ENCODE data around the gene HSPA1B.
"Not testable (repeated sequence)": the region's sequence is repeated elsewhere in the genome, so short reads cannot be mapped to it uniquely, and the experiment has no call there.

Gene HSPA1B

GRCh38 chr6:31794294-31794865 is 33.2 kb upstream of the HSPA1B start:
- Mint-ChIP-seq H3K4me1 (peaks cover 59% of the 10 kb centered on the region), H3K9me3 (no peaks in the 10 kb centered on the region), H3K4me3 (peak overlapping the region; percentile 93 to 97), H3K27ac (peak overlapping the region; percentile 92 to 99), H3K27me3 (no peaks in the 10 kb centered on the region)
- no peak for ATAC-seq
- DNase-seq: no peak

GRCh38 chr6:31794866-31795615 is 32.5 kb upstream of the HSPA1B start:
- peak; percentile 46 for ATAC-seq
- peaks cover 59% of the 10 kb centered on the region for H3K4me1 Mint-ChIP-seq

GRCh38 chr6:31795616-31796298 is 31.8 kb upstream of the HSPA1B start, which contains the start of gene VARS1:
VARS1 (minus strand) TSS chr6:31795752; CDS start chr6:31795217, 535 bp downstream.
- Mint-ChIP-seq H3K27me3 (no peaks in the 10 kb centered on the region), H3K27ac (peak within 1 kb of the TSS; percentile 97 to 99), H3K9me3 (no peaks in the 10 kb centered on the region), H3K4me1 (peaks cover 59% of the 10 kb centered on the region), H3K4me3 (peak within 1 kb of the TSS; percentile 93 to 97)
- peak; percentile 92 for ATAC-seq
- DNase-seq: peak; percentile 90 to 91

More at GRCh38 chr6:31794866-31795615, 32.5 kb upstream of the HSPA1B start:
- peak in 1 of 2 donors; percentile 48 for DNase-seq
- H3K27ac Mint-ChIP-seq: peak overlapping the region; percentile 97 to 99
- H3K27me3 Mint-ChIP-seq: no peaks in the 10 kb centered on the region
- no peaks in the 10 kb centered on the region for H3K9me3 Mint-ChIP-seq
- H3K4me3 Mint-ChIP-seq: peak overlapping the region; percentile 93 to 97

- Mint-ChIP-seq H3K9me3 (no peaks in the 10 kb centered on the region), H3K4me1 (peaks cover 54% of the 10 kb centered on the region), H3K4me3 (peak overlapping the region in 1 of 2 donors; percentile 54), H3K27ac (peak overlapping the region in 1 of 2 donors; percentile 20), H3K27me3 (no peaks in the 10 kb centered on the region)
- DNase-seq: no peak
- no peak for ATAC-seq
Observed at GRCh38 chr6:31796993-31797385, 30.5 kb upstream of the HSPA1B start.

- Mint-ChIP-seq H3K4me3 (peak overlapping the region; percentile 5 to 25), H3K9me3 (no peaks in the 10 kb centered on the region), H3K27ac (peak overlapping the region in 1 of 2 donors; percentile 81), H3K27me3 (no peaks in the 10 kb centered on the region), H3K4me1 (peaks cover 48% of the 10 kb centered on the region)
- ATAC-seq (no peak), DNase-seq (no peak)
Observed at GRCh38 chr6:31797588-31797987, 29.9 kb upstream of the HSPA1B start.

DNA sequence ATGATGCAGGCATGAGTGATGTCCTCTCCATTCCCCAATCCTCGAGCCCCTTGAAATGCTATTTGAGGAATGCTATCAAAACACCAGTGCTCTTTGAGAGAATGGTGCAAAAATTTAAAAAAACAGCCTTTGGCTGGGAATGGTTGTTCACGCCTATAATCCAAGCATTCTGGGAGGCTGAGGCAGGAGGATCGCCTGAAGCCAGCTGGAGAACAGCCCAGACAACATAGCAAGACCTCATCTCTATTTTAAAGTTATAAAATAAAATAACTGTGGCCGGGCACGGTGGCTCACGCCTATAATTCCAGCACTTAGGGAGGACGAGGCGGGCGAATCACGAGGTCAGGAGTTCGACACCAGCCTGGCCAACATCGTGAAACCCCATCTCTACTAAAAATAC is 27.8 kb upstream of the HSPA1B start:
- Mint-ChIP-seq H3K27me3 (no peaks in the 10 kb centered on the region), H3K4me1 (peaks cover 36% of the 10 kb centered on the region), H3K27ac (no peak overlapping the region), H3K9me3 (no peaks in the 10 kb centered on the region), H3K4me3 (no peak overlapping the region)
- DNase-seq (no peak), ATAC-seq (no peak)

GRCh38 chr6:31801031-31801927 is 26.3 kb upstream of the HSPA1B start:
- peaks cover 46% of the 10 kb centered on the region for H3K4me1 Mint-ChIP-seq
- H3K9me3 Mint-ChIP-seq, DNase-seq, H3K4me3 Mint-ChIP-seq, H3K27me3 Mint-ChIP-seq, ATAC-seq, H3K27ac Mint-ChIP-seq: not testable (repeated sequence)

- DNase-seq (no peak), ATAC-seq (peak; percentile 57)
- peak overlapping the region; percentile 98 to 99 for H3K4me3 Mint-ChIP-seq
- peak overlapping the region; percentile 91 to 99 for H3K27ac Mint-ChIP-seq
- peaks cover 32% of the 10 kb centered on the region for H3K4me1 Mint-ChIP-seq
- no peaks in the 10 kb centered on the region for H3K9me3 Mint-ChIP-seq
- no peaks in the 10 kb centered on the region for H3K27me3 Mint-ChIP-seq
Observed at GRCh38 chr6:31805939-31806469, 21.5 kb upstream of the HSPA1B start.

DNA sequence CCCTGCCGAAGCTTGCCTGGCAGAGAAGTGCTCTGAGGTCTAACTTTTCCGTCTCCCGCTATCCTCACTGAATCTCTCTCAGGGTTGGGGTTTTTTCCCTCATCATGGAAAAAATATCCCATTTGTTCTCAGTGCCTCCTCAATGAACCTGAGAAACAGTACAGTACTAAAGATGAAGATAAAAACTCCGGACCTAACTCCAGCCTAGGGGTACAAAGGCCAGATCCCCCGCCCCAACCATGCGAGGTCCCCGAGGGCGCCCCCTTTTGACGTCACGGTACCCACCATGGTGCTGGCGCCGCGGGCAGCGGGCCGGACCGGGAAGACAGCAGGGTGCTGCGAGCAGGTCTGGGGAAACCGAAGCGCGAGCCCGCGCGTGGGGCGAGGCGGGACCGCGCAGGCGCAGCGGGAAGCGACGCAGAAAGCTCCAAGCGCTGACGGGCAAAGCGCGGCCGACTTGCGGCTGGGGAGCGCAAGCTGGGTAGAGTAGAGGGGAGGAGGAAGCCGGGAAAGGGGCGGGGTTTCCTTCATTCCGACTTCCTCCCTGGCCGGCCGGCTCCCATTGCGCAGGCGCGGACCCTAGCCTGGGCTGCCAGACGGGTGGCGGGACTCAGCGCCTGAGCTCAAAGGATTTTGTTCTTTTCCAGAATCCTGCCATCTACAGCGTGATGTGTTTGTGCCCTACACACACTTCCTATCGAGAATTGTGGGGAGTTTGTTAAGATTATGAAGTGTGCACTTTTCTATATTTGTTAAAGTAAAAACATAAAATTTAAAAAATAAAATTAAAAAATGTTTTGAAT is 20.9 kb upstream of the HSPA1B start, which contains the start of gene LSM2:
Gene LSM2 (minus strand): TSS at position 497 of the 803 bp plus-strand sequence. CDS start 209 bp downstream, at position 288.
- DNase-seq: peak; percentile 97 to 98
- peak; percentile 98 for ATAC-seq
- Mint-ChIP-seq H3K27me3 (no peaks in the 10 kb centered on the region), H3K4me1 (peaks cover 28% of the 10 kb centered on the region), H3K27ac (peak within 1 kb of the TSS; percentile 91 to 99), H3K4me3 (peak within 1 kb of the TSS; percentile 98 to 99), H3K9me3 (no peaks in the 10 kb centered on the region)

DNA sequence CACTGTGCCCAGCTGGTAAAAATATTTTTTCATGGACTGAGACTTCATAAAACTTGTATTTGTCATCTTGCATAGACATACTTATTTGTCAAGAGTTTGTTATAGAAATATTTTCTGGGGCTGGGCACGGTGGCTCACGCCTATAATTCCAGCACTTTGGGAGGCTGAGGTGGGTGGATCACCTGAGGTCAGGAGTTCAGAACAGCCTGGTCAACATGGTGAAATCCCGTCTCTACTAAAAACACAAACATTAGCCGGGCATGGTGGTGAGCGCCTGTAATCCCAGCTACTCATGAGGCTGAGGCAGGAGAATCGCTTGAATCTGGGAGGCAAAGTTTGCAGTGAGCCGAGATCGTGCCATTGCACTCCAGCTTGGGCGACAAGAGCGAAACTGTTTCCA is 18.9 kb upstream of the HSPA1B start:
- not testable (repeated sequence) for H3K4me3 Mint-ChIP-seq
- H3K4me1 Mint-ChIP-seq: peaks cover 35% of the 10 kb centered on the region

GRCh38 chr6:31811645-31812044 is 15.9 kb upstream of the HSPA1B start:
- Mint-ChIP-seq H3K27me3 (no peaks in the 10 kb centered on the region), H3K4me1 (peaks cover 31% of the 10 kb centered on the region), H3K4me3 (no peak overlapping the region), H3K27ac (no peak overlapping the region), H3K9me3 (no peaks in the 10 kb centered on the region)
- ATAC-seq (no peak), DNase-seq (no peak)

More for the DNA sequence above, 18.9 kb upstream of the HSPA1B start:
- ATAC-seq, H3K27ac Mint-ChIP-seq, H3K9me3 Mint-ChIP-seq, DNase-seq, H3K27me3 Mint-ChIP-seq: not testable (repeated sequence)

- H3K27ac Mint-ChIP-seq: peak overlapping the region in 1 of 2 donors; percentile 93
- ATAC-seq (no peak), DNase-seq (no peak)
Observed at GRCh38 chr6:31813465-31813849, 14.1 kb upstream of the HSPA1B start.

GRCh38 chr6:31814677-31815024 is 12.9 kb upstream of the HSPA1B start:
- H3K4me3 Mint-ChIP-seq: peak overlapping the region; percentile 96 to 98
- peak overlapping the region; percentile 71 to 95 for H3K27ac Mint-ChIP-seq
- peaks cover 43% of the 10 kb centered on the region for H3K4me1 Mint-ChIP-seq
- DNase-seq (peak in 1 of 2 donors; percentile 62), ATAC-seq (peak; percentile 46)
- no peaks in the 10 kb centered on the region for H3K27me3 Mint-ChIP-seq
- H3K9me3 Mint-ChIP-seq: no peaks in the 10 kb centered on the region

More at GRCh38 chr6:31813465-31813849, 14.1 kb upstream of the HSPA1B start:
- Mint-ChIP-seq H3K27me3 (no peaks in the 10 kb centered on the region), H3K4me3 (peak overlapping the region in 1 of 2 donors; percentile 96), H3K4me1 (peaks cover 37% of the 10 kb centered on the region), H3K9me3 (no peaks in the 10 kb centered on the region)
